Hepatocyte (in vitro differentiated cells): ENCODE data around the gene UTRN.

Source experiments
- EZH2 ChIP-seq: fragments of 200-600 bp; sonication (generic); IDR thresholded peaks from 2 replicates; pipeline ENCODE4 v1.6.1; 2016; ENCODE audit warnings: antibody characterized with exemption, mild to moderate bottlenecking, borderline replicate concordance
- EZH2phosphoT487 ChIP-seq: fragments of 200-600 bp; sonication (generic); IDR thresholded peaks from one replicate; pipeline ENCODE4 v1.6.1; 2018; ENCODE audit warnings: antibody characterized with exemption, mild to moderate bottlenecking, low read depth, moderate library complexity; ENCODE audit not compliant: unreplicated experiment, severe bottlenecking
- TF ChIP-seq, protein P1 (sequence below): fragments of 200-600 bp; sonication (generic); IDR thresholded peaks from 2 replicates; pipeline ENCODE4 v1.5.1; 2016; ENCODE audit warnings: antibody characterized with exemption, mild to moderate bottlenecking; ENCODE audit not compliant: poor library complexity

DNA sequence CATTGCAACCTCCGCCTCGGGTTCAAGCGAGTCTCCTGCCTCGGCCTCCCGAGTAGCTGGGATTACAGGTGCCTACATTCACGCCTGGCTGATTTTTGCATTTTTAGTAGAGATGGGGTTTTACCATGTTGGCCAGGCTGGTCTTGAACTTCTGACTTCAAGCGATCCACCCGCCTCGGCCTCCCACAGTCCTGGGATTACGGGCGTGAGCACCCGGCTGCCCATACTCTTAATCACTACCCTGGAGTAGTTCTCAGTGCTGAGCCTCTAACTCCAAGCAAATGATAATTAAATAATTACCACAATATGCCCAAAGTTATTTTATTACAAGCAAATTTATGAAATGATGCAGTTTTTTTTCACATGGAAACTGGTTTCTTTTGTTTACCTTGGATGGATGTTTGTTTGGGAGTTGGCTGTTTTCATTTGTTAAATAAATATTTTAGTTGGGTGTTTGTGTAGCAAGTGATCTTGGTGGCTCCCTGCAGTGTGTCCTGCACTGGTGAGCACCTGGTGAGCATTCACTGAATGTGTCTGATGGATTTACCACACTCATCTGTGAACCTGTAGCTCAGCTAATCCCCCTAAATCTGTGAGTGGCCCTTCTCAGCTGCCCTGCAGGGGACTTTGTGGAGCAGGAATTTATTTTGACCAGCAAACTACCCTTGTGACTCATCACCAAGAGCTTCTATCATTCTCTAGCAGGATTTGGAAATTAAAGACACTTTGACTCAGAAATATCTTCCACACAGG, 36.9 kb downstream of the UTRN start:
- TF ChIP-seq, protein P1, sequence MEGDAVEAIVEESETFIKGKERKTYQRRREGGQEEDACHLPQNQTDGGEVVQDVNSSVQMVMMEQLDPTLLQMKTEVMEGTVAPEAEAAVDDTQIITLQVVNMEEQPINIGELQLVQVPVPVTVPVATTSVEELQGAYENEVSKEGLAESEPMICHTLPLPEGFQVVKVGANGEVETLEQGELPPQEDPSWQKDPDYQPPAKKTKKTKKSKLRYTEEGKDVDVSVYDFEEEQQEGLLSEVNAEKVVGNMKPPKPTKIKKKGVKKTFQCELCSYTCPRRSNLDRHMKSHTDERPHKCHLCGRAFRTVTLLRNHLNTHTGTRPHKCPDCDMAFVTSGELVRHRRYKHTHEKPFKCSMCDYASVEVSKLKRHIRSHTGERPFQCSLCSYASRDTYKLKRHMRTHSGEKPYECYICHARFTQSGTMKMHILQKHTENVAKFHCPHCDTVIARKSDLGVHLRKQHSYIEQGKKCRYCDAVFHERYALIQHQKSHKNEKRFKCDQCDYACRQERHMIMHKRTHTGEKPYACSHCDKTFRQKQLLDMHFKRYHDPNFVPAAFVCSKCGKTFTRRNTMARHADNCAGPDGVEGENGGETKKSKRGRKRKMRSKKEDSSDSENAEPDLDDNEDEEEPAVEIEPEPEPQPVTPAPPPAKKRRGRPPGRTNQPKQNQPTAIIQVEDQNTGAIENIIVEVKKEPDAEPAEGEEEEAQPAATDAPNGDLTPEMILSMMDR, result no peak
- no peak for TF ChIP-seq EZH2phosphoT487
- TF ChIP-seq EZH2, result no peak
